Measurements from ENCODE around the gene RPL10A. TPM values are rescaled to one million over a fixed set of nuclear protein-coding genes. Genes with fewer than 3 reads are reported as not detected.

The RPL10A gene
- total and polyA plus RNA-seq, 3 experiments from 2014 or later, result 970 to 1,739 (median 1,737) TPM

GRCh38 chr6:35463292-35463691 is 4.9 kb upstream of the RPL10A start:
- CTCF ChIA-PET, result interaction anchor here (1.1 to 1.4 kb wide), 4 partner anchors 9 to 161 kb away, joined by 3 to 4 read pairs (median 4); no protein-coding TSS in a partner anchor
- Histone ChIP-seq H3K4me1 (ENCODE audit: insufficient read depth, low read length) (peaks cover 6% of the 10 kb centered on the region), H3K27me3 (ENCODE audit: insufficient read depth, low read length, poor library complexity, severe bottlenecking) (no peaks in the 10 kb centered on the region), H3K9me3 (ENCODE audit: low read length) (no peaks in the 10 kb centered on the region), H3K36me3 (ENCODE audit: insufficient read depth, low read length) (no peaks in the 10 kb centered on the region), H3K4me3 (ENCODE audit: low read length) (no peak overlapping the region), H3K27ac (ENCODE audit: low read depth, low read length) (no peak overlapping the region)
- Mint-ChIP-seq H3K27ac (peak overlapping the region in 4 of 8 donors; percentile 17 to 59 (median 37)), H3K36me3 (peaks cover 0 to 50% (median 2%) of the 10 kb centered on the region in 3 donors), H3K4me3 (no peak overlapping the region), H3K27me3 (no peaks in the 10 kb centered on the region), H3K4me1 (peaks cover 7 to 8% (median 7%) of the 10 kb centered on the region in 3 donors), H3K9me3 (no peaks in the 10 kb centered on the region)
- DNase-seq, result no peak
- POLR2A ChIA-PET, result no interaction called here

- H3K27me3 Mint-ChIP-seq, result peaks cover 0 to 5% of the 10 kb centered on the region in 2 donors
- H3K27me3 ChIP-seq (ENCODE audit: insufficient read depth, low read length, poor library complexity, severe bottlenecking), result no peaks in the 10 kb centered on the region
- H3K4me1 ChIP-seq (ENCODE audit: insufficient read depth, low read length), result peaks cover 23% of the 10 kb centered on the region
- H3K4me3 ChIP-seq (ENCODE audit: low read length), result no peak overlapping the region
- H3K4me1 Mint-ChIP-seq, result peaks cover 22 to 24% (median 22%) of the 10 kb centered on the region in 3 donors
- H3K9me3 Mint-ChIP-seq, result no peaks in the 10 kb centered on the region
- ChIA-PET CTCF (interaction anchor here (0.8 to 2.0 kb wide), 5 partner anchors 13 to 172 kb away, joined by 3 to 8 read pairs (median 5); partner anchors contain the start of gene FANCE), POLR2A (interaction anchor here (0.6 kb wide), 1 partner anchor 144 kb away, joined by 3 read pairs; no protein-coding TSS in a partner anchor)
- peaks cover 1% of the 10 kb centered on the region for H3K36me3 ChIP-seq (ENCODE audit: insufficient read depth, low read length)
- peaks cover 0 to 56% (median 7%) of the 10 kb centered on the region in 3 donors for H3K36me3 Mint-ChIP-seq
- no peak overlapping the region for H3K27ac ChIP-seq (ENCODE audit: low read depth, low read length)
- no peaks in the 10 kb centered on the region for H3K9me3 ChIP-seq (ENCODE audit: low read length)
- DNase-seq, result no peak
- peak overlapping the region in 1 of 7 donors; percentile 32 for H3K4me3 Mint-ChIP-seq
- H3K27ac Mint-ChIP-seq, result peak overlapping the region in 2 of 8 donors; percentile 28 to 36
These were observed 2.6 kb upstream of the RPL10A start for GRCh38 chr6:35465646-35466045.

GRCh38 chr6:35468980-35469750 is 964 bp downstream of the RPL10A start:
- peak overlapping the region; percentile 87 for H3K27ac ChIP-seq (ENCODE audit: low read depth, low read length)
- peak overlapping the region; percentile 92 for H3K4me3 ChIP-seq (ENCODE audit: low read length)
- H3K4me1 Mint-ChIP-seq, result peaks cover 35 to 46% (median 41%) of the 10 kb centered on the region in 3 donors
- no peaks in the 10 kb centered on the region for H3K9me3 Mint-ChIP-seq
- peak overlapping the region; percentile 92 to 99 (median 98) for H3K27ac Mint-ChIP-seq
- H3K4me1 ChIP-seq (ENCODE audit: insufficient read depth, low read length), result peaks cover 39% of the 10 kb centered on the region
- no peaks in the 10 kb centered on the region for H3K27me3 ChIP-seq (ENCODE audit: insufficient read depth, low read length, poor library complexity, severe bottlenecking)
- peaks cover 0 to 69% (median 12%) of the 10 kb centered on the region in 3 donors for H3K36me3 Mint-ChIP-seq
- POLR2A ChIA-PET, result interaction anchor here (1.0 to 1.6 kb wide), 5 partner anchors 17 to 168 kb away, joined by 3 to 12 read pairs (median 3); partner anchors contain the start of gene FANCE
- peak in 1 of 5 donors; percentile 21 for DNase-seq
- peaks cover 0 to 5% of the 10 kb centered on the region in 2 donors for H3K27me3 Mint-ChIP-seq
- CTCF ChIA-PET, result interaction anchor here (0.7 to 3.0 kb wide), 11 partner anchors 16 to 267 kb away, joined by 3 to 35 read pairs (median 8); partner anchors contain the start of genes ARMC12, DEF6, FANCE and PPARD
- H3K36me3 ChIP-seq (ENCODE audit: insufficient read depth, low read length), result peaks cover 25% of the 10 kb centered on the region
- no peaks in the 10 kb centered on the region for H3K9me3 ChIP-seq (ENCODE audit: low read length)
- peak overlapping the region; percentile 89 to 99 (median 97) for H3K4me3 Mint-ChIP-seq

- H3K27me3 ChIP-seq (ENCODE audit: insufficient read depth, low read length, poor library complexity, severe bottlenecking), result no peaks in the 10 kb centered on the region
- peak in 3 of 5 donors; percentile 17 to 23 (median 22) for DNase-seq
- ChIA-PET POLR2A (no interaction called here), CTCF (interaction anchor here (0.6 to 3.0 kb wide), 6 partner anchors 18 to 266 kb away, joined by 3 to 22 read pairs (median 4); partner anchors contain the start of genes FANCE and PPARD)
- peak overlapping the region; percentile 92 for H3K4me3 ChIP-seq (ENCODE audit: low read length)
- peaks cover 39% of the 10 kb centered on the region for H3K4me1 ChIP-seq (ENCODE audit: insufficient read depth, low read length)
- peak overlapping the region; percentile 89 to 99 (median 97) for H3K4me3 Mint-ChIP-seq
- peaks cover 0 to 5% of the 10 kb centered on the region in 2 donors for H3K27me3 Mint-ChIP-seq
- H3K36me3 ChIP-seq (ENCODE audit: insufficient read depth, low read length), result peaks cover 25% of the 10 kb centered on the region
- peak overlapping the region; percentile 92 to 99 (median 98) for H3K27ac Mint-ChIP-seq
- H3K4me1 Mint-ChIP-seq, result peaks cover 35 to 46% (median 41%) of the 10 kb centered on the region in 3 donors
- no peaks in the 10 kb centered on the region for H3K9me3 Mint-ChIP-seq
- peaks cover 0 to 68% (median 12%) of the 10 kb centered on the region in 3 donors for H3K36me3 Mint-ChIP-seq
- H3K9me3 ChIP-seq (ENCODE audit: low read length), result no peaks in the 10 kb centered on the region
- peak overlapping the region; percentile 87 for H3K27ac ChIP-seq (ENCODE audit: low read depth, low read length)
These were observed 1.8 kb downstream of the RPL10A start for GRCh38 chr6:35469751-35470662.

GRCh38 chr6:35470663-35471120 is 2.5 kb downstream of the RPL10A start:
- no peak overlapping the region for H3K4me3 ChIP-seq (ENCODE audit: low read length)

GRCh38 chr6:35471836-35472345 is 3.7 kb downstream of the RPL10A start:
- Mint-ChIP-seq H3K27me3 (peaks cover 0 to 5% of the 10 kb centered on the region in 2 donors), H3K4me1 (peaks cover 35 to 46% (median 41%) of the 10 kb centered on the region in 3 donors), H3K4me3 (peak overlapping the region in 3 of 7 donors; percentile 24 to 96 (median 38)), H3K36me3 (peaks cover 0 to 62% (median 12%) of the 10 kb centered on the region in 3 donors), H3K27ac (peak overlapping the region in 7 of 8 donors; percentile 37 to 99 (median 68)), H3K9me3 (no peaks in the 10 kb centered on the region)
- Histone ChIP-seq H3K27ac (ENCODE audit: low read depth, low read length) (peak overlapping the region; percentile 11), H3K27me3 (ENCODE audit: insufficient read depth, low read length, poor library complexity, severe bottlenecking) (no peaks in the 10 kb centered on the region), H3K36me3 (ENCODE audit: insufficient read depth, low read length) (peaks cover 25% of the 10 kb centered on the region), H3K9me3 (ENCODE audit: low read length) (no peaks in the 10 kb centered on the region), H3K4me1 (ENCODE audit: insufficient read depth, low read length) (peaks cover 39% of the 10 kb centered on the region), H3K4me3 (ENCODE audit: low read length) (no peak overlapping the region)
- no peak for DNase-seq
- CTCF ChIA-PET, result interaction anchor here (0.8 to 2.0 kb wide), 4 partner anchors 8 to 264 kb away, joined by 3 to 7 read pairs (median 4); partner anchors contain the start of gene DEF6
- POLR2A ChIA-PET, result no interaction called here

More at GRCh38 chr6:35470663-35471120, 2.5 kb downstream of the RPL10A start:
- POLR2A ChIA-PET, result interaction anchor here (0.6 kb wide), 2 partner anchors 27 to 262 kb away, joined by 3 to 4 read pairs; no protein-coding TSS in a partner anchor
- Mint-ChIP-seq H3K36me3 (peaks cover 0 to 68% (median 12%) of the 10 kb centered on the region in 3 donors), H3K4me1 (peaks cover 35 to 46% (median 41%) of the 10 kb centered on the region in 3 donors), H3K4me3 (peak overlapping the region; percentile 89 to 99 (median 97)), H3K27me3 (peaks cover 0 to 5% of the 10 kb centered on the region in 2 donors), H3K9me3 (no peaks in the 10 kb centered on the region), H3K27ac (peak overlapping the region; percentile 21 to 99 (median 96))
- Histone ChIP-seq H3K27ac (ENCODE audit: low read depth, low read length) (no peak overlapping the region), H3K4me1 (ENCODE audit: insufficient read depth, low read length) (peaks cover 39% of the 10 kb centered on the region), H3K36me3 (ENCODE audit: insufficient read depth, low read length) (peaks cover 25% of the 10 kb centered on the region), H3K27me3 (ENCODE audit: insufficient read depth, low read length, poor library complexity, severe bottlenecking) (no peaks in the 10 kb centered on the region), H3K9me3 (ENCODE audit: low read length) (no peaks in the 10 kb centered on the region)
- CTCF ChIA-PET, result interaction anchor here (1.0 to 2.0 kb wide), 3 partner anchors 19 to 265 kb away, joined by 4 to 5 read pairs (median 4); partner anchors contain the start of gene FANCE
- DNase-seq, result no peak
